ENCODE measurements around the gene MACROH2A2.
"Not testable (repeated sequence)": the region's sequence is repeated elsewhere in the genome, so short reads cannot be mapped to it uniquely, and the experiment has no call there.

Gene MACROH2A2

DNA sequence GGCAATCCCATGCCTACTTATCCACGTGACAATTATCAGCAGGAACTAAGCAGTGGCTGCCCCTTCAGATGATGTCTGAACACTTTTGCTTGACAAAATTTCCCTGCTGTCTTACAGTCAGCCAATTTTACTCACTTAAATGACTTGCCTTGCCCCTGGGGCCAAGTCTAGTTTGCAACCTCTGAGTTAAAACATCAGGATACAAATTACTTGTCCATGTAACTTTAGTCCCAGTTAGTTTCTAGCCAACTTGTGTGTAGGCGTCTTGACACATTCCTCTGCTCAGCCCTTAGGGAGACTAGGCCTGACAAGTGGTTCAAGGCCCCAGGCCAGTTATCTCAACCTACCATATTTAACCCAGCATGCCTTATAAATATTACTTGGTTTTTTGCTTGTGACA, 105.5 kb downstream of the MACROH2A2 start:
- DNase-seq (ENCODE audit: low read depth): no peak

- not testable (repeated sequence) for DNase-seq (ENCODE audit: low read depth)
Observed at GRCh38 chr10:70159366-70159765, 106.7 kb downstream of the MACROH2A2 start.

GRCh38 chr10:70160798-70161197, 108.2 kb downstream of the MACROH2A2 start:
- no peak for DNase-seq (ENCODE audit: low read depth)
